Brain pericyte (primary cell): Measurements from ENCODE around the gene COBL.

Experiments used
- DNase-seq: peaks from one replicate; pipeline ENCODE4 v3.0.0-alpha.2; 2012; ENCODE audit warnings: low read depth, low spot score

The COBL gene

GRCh38 chr7:51058764-51059163 lies 257.8 kb downstream of the COBL start:
- no peak for DNase-seq

DNA sequence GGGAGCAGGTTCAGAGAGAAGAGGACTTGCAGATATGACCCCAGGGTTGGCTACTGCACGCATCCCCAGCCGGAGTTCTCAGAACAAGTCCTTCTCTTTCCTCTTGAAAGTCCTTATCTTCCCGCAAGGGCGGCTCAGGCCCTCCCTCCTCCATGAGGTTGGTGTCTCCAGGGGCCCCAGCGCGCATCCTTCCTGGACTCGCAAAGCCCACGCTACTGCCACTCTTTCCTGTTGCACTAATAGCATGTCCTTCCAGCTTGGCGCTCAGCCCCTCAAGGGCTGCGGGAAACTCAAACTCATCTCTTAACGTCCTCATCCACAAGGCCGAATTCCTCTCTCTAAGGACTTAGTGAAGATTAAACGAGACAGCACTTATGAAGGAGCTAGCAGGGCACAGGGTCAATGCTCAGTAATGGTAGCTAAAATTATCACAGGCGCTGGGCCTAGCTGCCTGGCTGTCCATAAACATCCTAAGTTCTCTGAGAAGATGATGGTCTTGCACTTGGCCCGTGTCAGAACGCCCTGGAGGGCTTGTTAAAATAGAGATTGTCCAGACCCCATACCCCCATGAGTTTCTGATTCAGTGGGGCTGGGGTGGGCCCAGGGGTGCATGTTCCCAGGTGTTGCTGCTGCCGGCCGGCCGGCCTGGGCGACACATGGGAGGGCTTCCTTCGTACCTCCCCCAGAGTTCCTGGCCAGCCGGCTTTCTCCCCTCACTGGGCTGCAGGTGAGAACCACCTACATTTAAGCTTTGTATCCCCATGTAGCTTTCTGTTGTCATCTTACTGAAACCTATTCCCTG lies 261.4 kb downstream of the COBL start:
- no peak for DNase-seq

GRCh38 chr7:51054231-51054630 lies 262.4 kb downstream of the COBL start:
- DNase-seq, result no peak

GRCh38 chr7:51053160-51053925 lies 263.3 kb downstream of the COBL start:
- no peak for DNase-seq

GRCh38 chr7:51046482-51046881 lies 270.1 kb downstream of the COBL start:
- no peak for DNase-seq

DNA sequence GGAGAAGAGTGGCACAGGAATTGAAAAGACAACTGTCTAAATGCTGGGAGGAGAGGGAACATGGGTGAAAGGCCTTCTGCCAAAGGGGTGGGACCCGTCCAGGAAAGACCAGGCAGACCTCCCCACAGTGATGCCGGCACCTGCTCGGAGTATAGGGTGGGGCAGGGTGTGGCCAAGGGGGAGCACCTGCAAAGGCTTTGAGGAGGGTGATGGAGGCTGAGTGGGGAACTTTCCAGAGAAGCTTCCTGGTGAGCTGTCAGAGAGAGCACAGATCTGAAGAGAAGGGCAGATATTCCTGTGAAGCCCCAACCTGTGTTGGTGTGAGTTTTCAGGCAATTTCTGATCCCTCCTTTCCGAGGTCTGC lies 270.5 kb downstream of the COBL start:
- no peak for DNase-seq

GRCh38 chr7:51045319-51046102 lies 271.1 kb downstream of the COBL start:
- DNase-seq, result no peak

GRCh38 chr7:51043461-51043860 lies 273.1 kb downstream of the COBL start:
- DNase-seq, result no peak

- DNase-seq, result peak; percentile 90
These were observed 275.8 kb downstream of the COBL start for GRCh38 chr7:51040787-51041186.

DNA sequence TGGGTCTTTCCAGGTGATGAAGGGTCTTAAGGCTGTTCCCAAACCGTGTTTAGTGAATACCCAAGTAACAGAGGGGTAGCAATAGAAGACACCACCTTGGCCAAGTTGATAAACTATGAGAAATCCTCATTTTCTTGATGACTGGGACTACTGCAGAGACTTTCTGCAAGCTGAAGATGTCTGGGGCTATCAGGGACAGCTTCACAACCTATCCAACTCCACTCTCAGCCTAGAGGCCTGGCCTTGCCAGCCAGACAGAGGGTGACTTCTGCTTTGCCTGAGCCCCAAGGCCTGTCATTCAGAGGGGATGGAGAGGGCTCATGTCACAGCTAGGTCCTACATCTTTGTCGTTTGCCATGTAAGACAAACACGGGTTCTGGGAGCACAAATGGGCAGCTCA lies 278.0 kb downstream of the COBL start:
- no peak for DNase-seq

GRCh38 chr7:51035716-51036115 lies 280.9 kb downstream of the COBL start:
- no peak for DNase-seq

GRCh38 chr7:51034521-51035264 lies 281.9 kb downstream of the COBL start:
- DNase-seq, result peak; percentile 73

- no peak for DNase-seq
These were observed 282.7 kb downstream of the COBL start for GRCh38 chr7:51033727-51034520.

DNA sequence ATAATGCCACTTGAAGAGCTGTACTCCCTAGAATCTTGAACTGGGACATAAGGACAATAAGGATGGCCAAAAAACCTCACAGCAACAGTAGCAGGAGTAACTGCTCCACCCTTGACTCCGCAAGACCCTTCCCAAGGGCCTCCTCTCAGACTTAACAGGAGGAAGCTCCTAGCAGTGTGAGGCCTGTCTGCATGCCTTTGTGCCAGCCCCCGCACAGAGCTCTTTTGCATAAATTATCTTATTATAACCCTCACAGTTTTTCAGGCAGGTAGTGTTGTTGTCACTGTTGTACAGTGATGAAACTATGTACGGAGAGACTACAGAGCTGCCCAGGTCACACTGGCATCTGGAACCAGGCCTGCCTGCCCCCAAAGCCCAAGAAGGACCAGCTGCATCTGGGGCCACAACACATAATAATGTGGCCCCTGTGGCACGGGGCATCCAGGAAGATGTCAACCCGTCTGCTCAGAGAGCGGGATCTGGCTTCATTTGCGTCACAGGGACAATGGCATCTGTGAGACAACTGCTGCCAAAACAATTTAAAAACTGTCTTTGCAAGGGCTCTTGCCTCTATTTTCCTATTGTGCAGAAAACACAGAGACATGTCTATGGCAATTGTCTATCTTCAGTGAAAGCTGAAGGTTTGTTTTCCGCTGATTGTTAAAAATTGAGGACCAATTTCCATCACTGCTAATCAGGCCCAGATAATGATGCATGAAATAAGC lies 284.7 kb downstream of the COBL start:
- DNase-seq, result no peak

- DNase-seq, result no peak
These were observed 285.4 kb downstream of the COBL start for GRCh38 chr7:51031216-51031615.

DNA sequence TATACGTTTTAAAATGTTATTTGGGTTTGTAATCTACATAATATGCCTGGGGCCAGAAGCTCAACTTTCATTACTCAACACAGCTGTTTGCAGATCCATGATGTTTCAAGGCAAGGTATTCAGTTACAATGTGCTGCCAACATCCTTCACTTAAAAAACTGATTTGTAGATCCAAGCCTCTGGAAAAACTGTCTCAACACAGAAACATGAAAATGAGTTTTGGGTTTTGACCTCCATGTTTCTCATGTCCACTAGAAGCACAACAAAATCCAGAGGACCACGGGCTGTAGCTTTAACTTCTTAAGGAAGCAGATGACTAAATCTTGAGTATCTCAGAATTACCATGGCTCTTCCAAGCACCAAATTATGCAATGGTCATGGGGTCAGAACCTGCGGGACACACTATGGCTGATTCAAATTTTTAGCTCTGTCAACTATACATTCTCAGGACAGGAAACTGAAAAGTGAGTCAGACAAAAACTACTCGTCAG lies 286.9 kb downstream of the COBL start:
- DNase-seq, result no peak

DNA sequence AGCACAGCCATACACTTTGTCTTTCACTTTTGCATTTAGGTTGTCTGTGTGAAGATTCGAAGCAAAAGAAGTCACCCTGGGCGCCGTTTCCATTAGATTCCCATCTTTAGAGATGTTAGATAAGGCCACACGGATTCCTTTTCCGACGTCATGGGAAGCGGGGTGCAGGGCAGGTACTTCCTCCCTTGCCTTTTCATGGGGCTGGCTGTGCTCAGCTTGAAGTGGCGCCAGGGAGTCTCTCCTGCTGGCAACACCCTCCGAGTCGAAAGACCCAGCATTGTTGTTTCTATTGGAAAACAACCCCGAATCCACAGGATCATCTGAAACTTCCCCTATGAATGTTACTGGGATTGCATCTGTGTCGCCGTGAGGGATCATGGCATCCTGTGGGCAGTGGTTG lies 287.5 kb downstream of the COBL start:
- DNase-seq, result no peak

GRCh38 chr7:51027935-51028830 lies 288.4 kb downstream of the COBL start:
- DNase-seq, result no peak
